Lower leg skin (tissue), 3 donors: ENCODE results near the gene ABCC1.
"Not testable (repeated sequence)": the region's sequence is repeated elsewhere in the genome, so short reads cannot be mapped to it uniquely, and the experiment has no call there.

Experiments used
- CTCF ChIP-seq, 3 donors: fragments of 450-650 bp; IDR thresholded peaks; one replicate each; pipeline ENCODE4 v1.5.1; 2016; ENCODE audit warnings: antibody characterized with exemption in 3 of 3, mild to moderate bottlenecking in 3 of 3, moderate library complexity in 2 of 3
- POLR2A ChIP-seq, 2 donors: fragments of 450-650 bp; IDR thresholded peaks; one replicate each; pipeline ENCODE4 v1.6.1; 2016 to 2017; ENCODE audit warnings: antibody characterized with exemption in 2 of 2, mild to moderate bottlenecking in 1 of 2, moderate library complexity in 1 of 2

- not testable (repeated sequence) for TF ChIP-seq POLR2A, CTCF (IDR thresholded peaks at IDR 0.05)
These were observed 32.9 kb downstream of the ABCC1 start for GRCh38 chr16:15982194-15982915.
